A673 (cell line): ENCODE measurements around the gene PARD3. TPM values are rescaled to one million over a fixed set of nuclear protein-coding genes. Genes with fewer than 3 reads are reported as not detected.

ENCODE experiments used
- BruUV-seq: library from RNA; stranded (reverse); fragments of 400-500 nt; replicated peaks from 2 replicates; lab custom pipeline; 2021; lab: Mats Ljungman, UMichigan
- CTCF ChIA-PET: fragments of 300-600 bp; sonication (Branson Sonifier 250); formaldehyde crosslinking; loops from one replicate; lab custom pipeline; 2022; ENCODE audit warnings: antibody characterized with exemption; lab: Charles Lee
- POLR2A ChIA-PET: fragments of 300-600 bp; sonication (Branson Sonifier 250); formaldehyde crosslinking; loops from one replicate; lab custom pipeline; 2022; ENCODE audit warnings: antibody characterized with exemption; ENCODE audit not compliant: low non-redundant PET; lab: Charles Lee
- DNase-seq: peaks from one replicate; pipeline ENCODE4 v3.0.0-alpha.2; 2015; ENCODE audit warnings: low spot score
- H3K27ac ChIP-seq: fragments of 200-600 bp; sonication (generic); 2 replicates; pipeline ENCODE4 v1.5.1; 2016; ENCODE audit warnings: mixed run types, low read depth, mild to moderate bottlenecking, mixed read lengths, antibody characterized with exemption, low read length; ENCODE audit not compliant: poor library complexity, severe bottlenecking
- H3K27me3 ChIP-seq: fragments of 200-600 bp; sonication (generic); replicated peaks from 2 replicates; pipeline ENCODE4 v1.6.1; 2017; ENCODE audit warnings: mixed run types, low read depth, mild to moderate bottlenecking, mixed read lengths, antibody characterized with exemption, low read length; ENCODE audit not compliant: insufficient read depth, poor library complexity
- H3K36me3 ChIP-seq: fragments of 200-600 bp; sonication (generic); 2 replicates; pipeline ENCODE4 v1.6.1; 2016; ENCODE audit warnings: mixed run types, mild to moderate bottlenecking, mixed read lengths, antibody characterized with exemption, low read length; ENCODE audit not compliant: insufficient read depth, poor library complexity, severe bottlenecking
- H3K4me1 ChIP-seq: fragments of 200-600 bp; sonication (generic); 2 replicates; pipeline ENCODE4 v1.6.1; 2017; ENCODE audit warnings: mixed run types, mild to moderate bottlenecking, mixed read lengths, antibody characterized with exemption, low read length; ENCODE audit not compliant: insufficient read depth, poor library complexity, severe bottlenecking
- H3K4me3 ChIP-seq: fragments of 200-600 bp; sonication (generic); 2 replicates; pipeline ENCODE4 v1.5.1; 2016; ENCODE audit warnings: low read depth, mixed run types, mild to moderate bottlenecking, mixed read lengths, low read length; ENCODE audit not compliant: poor library complexity, severe bottlenecking
- H3K9me3 ChIP-seq: fragments of 200-600 bp; sonication (generic); 2 replicates; pipeline ENCODE4 v1.6.1; 2016; ENCODE audit warnings: mixed run types, low read depth, mild to moderate bottlenecking, mixed read lengths, antibody characterized with exemption, low read length; ENCODE audit not compliant: poor library complexity, severe bottlenecking
- CTCF ChIP-seq: fragments of 300-800, 200-600 bp; sonication (generic); conservative IDR thresholded peaks from 2 replicates; pipeline ENCODE4 v1.5.1; 2017; ENCODE audit warnings: low read depth, mild to moderate bottlenecking, antibody characterized with exemption, low read length, moderate library complexity, mixed read lengths
- EZH2 ChIP-seq: fragments of 200-600 bp; sonication (generic); IDR thresholded peaks from 2 replicates; pipeline ENCODE4 v1.6.1; 2017; ENCODE audit warnings: borderline replicate concordance, low read depth, mild to moderate bottlenecking, mixed read lengths, antibody characterized with exemption, low read length; ENCODE audit not compliant: poor library complexity, severe bottlenecking
- intact Hi-C: fragments of 100-400 bp; cut with micrococcal nuclease; formaldehyde crosslinking; loops from one replicate; pipeline ENCODE4 v1.10.0; 2022; ENCODE audit not compliant: unreplicated experiment
- total RNA-seq: library from RNA; stranded (reverse); gene quantifications from 2 replicates; pipeline ENCODE4 v1.2.3, GENCODE V29; 2021

The PARD3 gene
- total RNA-seq, 1 experiment from 2014 or later: 28.0 TPM

GRCh38 chr10:34229917-34230316, 585.2 kb downstream of the PARD3 start:
- DNase-seq: no peak
- TF ChIP-seq CTCF: no peak
- no peak for TF ChIP-seq EZH2
- BruUV-seq: no TSS peak
- Histone ChIP-seq H3K36me3 (no peaks in the 10 kb centered on the region), H3K4me3 (no peak overlapping the region), H3K27ac (no peak overlapping the region), H3K27me3 (no peaks in the 10 kb centered on the region), H3K9me3 (no peaks in the 10 kb centered on the region), H3K4me1 (no peaks in the 10 kb centered on the region)
- POLR2A ChIA-PET: no interaction called here
- CTCF ChIA-PET: no interaction called here
- intact Hi-C loops: loop anchor here (10.0 kb wide), 1 partner anchor 405 kb away; no protein-coding TSS in a partner anchor

- no peaks in the 10 kb centered on the region for H3K9me3 ChIP-seq
- H3K4me3 ChIP-seq: no peak overlapping the region
- H3K27ac ChIP-seq: no peak overlapping the region
- ChIA-PET POLR2A (no interaction called here), CTCF (no interaction called here)
- no peaks in the 10 kb centered on the region for H3K4me1 ChIP-seq
- DNase-seq: no peak
- BruUV-seq: no TSS peak
- no peaks in the 10 kb centered on the region for H3K36me3 ChIP-seq
- H3K27me3 ChIP-seq: no peaks in the 10 kb centered on the region
- intact Hi-C loops: loop anchor here (10.0 kb wide), 1 partner anchor 407 kb away; no protein-coding TSS in a partner anchor
- no peak for TF ChIP-seq EZH2
- no peak for TF ChIP-seq CTCF
Measured at GRCh38 chr10:34228066-34228465, 587.0 kb downstream of the PARD3 start.

- ChIA-PET POLR2A (interaction anchor here (0.6 kb wide), 1 partner anchor 106 kb away, joined by 3 read pairs; no protein-coding TSS in a partner anchor), CTCF (no interaction called here)
- H3K36me3 ChIP-seq: no peaks in the 10 kb centered on the region
- H3K4me1 ChIP-seq: no peaks in the 10 kb centered on the region
- H3K27ac ChIP-seq: no peak overlapping the region
- no TSS peak for BruUV-seq
- no peaks in the 10 kb centered on the region for H3K9me3 ChIP-seq
- DNase-seq: no peak
- TF ChIP-seq EZH2: no peak
- TF ChIP-seq CTCF: no peak
- intact Hi-C loops: loop anchor here (10.0 kb wide), 1 partner anchor 410 kb away; no protein-coding TSS in a partner anchor
- no peak overlapping the region for H3K4me3 ChIP-seq
- H3K27me3 ChIP-seq: no peaks in the 10 kb centered on the region
Measured at GRCh38 chr10:34224639-34225038, 590.5 kb downstream of the PARD3 start.
